GM21825 (cell line): Measurements from ENCODE around the gene MAP1A.

ENCODE experiments used
- ATAC-seq: cut with Tn5 transposase; IDR thresholded peaks from one replicate; pipeline ENCODE4 v1.9.1; 2021; ENCODE audit warnings: mild to moderate bottlenecking, moderate library complexity; ENCODE audit not compliant: unreplicated experiment

Gene MAP1A

GRCh38 chr15:43517354-43518196 lies at the start of gene MAP1A:
Gene MAP1A (plus strand): TSS chr15:43517608. CDS start chr15:43521474, 3,866 bp downstream.
- ATAC-seq, result no peak

- no peak for ATAC-seq
These were observed 47.5 kb upstream of the MAP1A start for GRCh38 chr15:43469867-43470266.

- ATAC-seq, result no peak
These were observed 45.4 kb upstream of the MAP1A start for GRCh38 chr15:43471975-43472374.

GRCh38 chr15:43473885-43474284 lies 43.5 kb upstream of the MAP1A start:
- ATAC-seq, result no peak

DNA sequence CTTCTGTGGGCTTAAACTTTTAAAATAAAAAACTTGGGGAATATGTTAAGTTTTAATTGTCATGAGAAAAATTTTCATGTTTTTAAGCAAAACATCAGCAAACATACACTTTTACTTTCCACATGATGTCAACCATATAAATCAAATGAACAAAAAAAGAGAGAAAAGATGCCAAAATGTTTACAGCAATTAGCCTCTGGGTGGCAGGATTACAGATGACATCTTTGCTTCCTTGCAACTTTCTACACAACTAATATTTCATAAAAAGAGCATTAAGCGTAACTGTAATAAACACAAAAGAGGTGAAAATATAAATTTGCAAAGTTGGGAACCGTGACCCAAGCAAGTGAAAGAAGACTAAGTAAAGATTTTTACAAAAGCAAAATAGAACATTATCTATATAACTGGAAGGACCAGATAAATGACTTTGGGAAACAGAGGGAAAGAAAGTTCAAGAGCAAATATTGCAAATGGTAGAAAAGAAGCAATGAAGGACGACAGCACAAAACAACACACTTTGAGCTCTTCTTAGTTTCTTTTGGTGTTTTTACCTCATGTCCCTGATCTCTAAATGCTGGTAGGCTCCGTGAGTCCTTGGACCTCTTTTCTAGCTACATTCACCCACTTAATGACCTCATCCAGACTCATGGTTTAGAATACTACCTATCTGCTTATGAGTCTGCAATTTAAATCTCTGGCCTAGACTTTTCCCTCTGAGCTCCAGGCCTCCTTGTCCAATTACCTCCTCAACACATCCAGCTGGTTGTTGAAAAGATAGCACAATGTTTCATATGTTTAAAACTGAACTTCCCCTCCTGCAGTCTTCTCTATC lies 33.9 kb upstream of the MAP1A start:
- no peak for ATAC-seq

GRCh38 chr15:43484455-43484854 lies 33.0 kb upstream of the MAP1A start:
- ATAC-seq, result no peak

DNA sequence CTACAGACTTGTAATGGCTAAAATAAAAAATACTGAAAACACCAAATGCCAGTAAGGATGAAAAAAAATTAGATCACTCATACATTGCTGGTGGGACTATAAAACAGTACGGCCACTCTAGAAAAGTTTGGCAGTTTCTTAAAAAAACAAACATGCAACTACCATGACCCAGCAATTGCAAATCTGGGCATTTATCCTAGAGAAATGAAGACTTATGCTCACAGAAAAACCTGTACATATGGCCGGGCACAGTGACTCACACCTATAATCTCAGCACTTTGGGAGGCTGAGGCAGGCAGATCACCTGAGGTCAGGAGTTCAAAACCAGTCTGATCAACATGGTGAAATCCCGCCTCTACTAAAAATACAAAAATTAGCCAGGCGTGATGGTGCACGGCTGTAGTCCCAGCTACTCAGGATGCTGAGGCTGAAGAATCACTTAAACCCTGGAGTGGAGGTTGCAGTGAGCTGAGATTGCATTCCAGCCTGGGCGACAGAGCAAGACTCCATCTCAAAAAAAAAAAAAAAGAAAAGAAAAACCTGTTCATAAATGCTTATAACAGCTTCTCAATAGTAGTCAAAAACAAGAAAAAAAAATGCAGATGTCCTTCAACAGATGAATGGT lies 30.0 kb upstream of the MAP1A start:
- ATAC-seq, result no peak

DNA sequence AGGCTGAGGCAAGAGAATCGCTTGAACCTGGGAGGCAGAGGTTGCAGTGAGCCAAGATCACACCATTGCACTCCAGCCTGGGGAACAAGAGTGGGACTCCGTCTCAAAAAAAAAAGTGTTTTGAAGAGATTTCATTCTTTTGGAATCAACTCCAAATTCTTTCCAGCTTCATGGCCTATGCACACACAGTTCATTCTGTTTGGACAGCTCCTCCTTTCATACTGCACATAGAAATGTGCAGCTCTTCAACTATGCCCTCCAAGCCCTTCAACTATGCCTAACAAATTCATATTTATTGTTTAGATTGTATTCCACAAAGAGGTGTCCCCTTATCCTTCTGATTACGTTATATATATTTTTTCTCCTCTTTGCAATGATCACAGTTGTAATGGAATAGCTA lies 28.6 kb upstream of the MAP1A start:
- ATAC-seq, result no peak

DNA sequence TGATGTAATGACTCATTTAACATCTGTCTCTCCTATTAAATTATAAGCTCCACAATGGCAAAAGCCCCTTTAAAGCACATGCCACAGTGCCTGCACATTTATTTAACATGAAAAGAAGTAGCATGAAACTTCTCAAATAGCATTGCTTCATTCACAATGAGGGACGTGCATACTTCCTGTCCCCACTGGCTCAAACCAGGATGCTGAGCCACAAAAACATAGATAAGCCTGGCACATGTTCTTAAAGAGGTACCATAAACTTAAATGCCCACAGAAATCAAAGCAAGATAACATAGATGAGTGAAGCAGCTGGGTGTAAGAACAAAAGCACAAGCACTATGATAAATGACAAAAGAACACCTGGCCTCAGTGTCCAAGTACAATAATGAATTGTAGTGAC lies 28.2 kb upstream of the MAP1A start:
- ATAC-seq, result no peak

DNA sequence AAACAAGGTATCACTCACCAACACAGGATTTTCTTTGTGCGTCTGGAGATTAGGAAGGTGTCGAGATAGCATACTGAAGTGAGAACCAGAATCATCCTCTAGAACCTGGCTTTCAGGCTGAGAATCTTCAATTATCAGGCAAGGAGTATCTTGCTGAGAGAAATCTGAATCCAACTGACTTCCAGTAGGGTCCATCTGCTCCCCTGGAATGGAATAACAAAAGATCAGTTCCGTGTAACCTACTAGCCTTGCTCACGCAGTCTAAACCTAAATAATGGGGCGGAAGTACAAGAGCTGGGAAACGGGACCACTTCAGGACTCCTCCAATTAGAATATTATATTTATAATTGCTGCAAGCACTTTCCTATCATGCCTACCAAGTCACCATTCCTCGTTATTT lies 25.1 kb upstream of the MAP1A start:
- ATAC-seq, result no peak

GRCh38 chr15:43492673-43493601 lies 24.5 kb upstream of the MAP1A start, which contains the start of gene TP53BP1:
Gene TP53BP1 (minus strand): TSS chr15:43493156. CDS start chr15:43493043, 113 bp downstream.
- peak; percentile 93 for ATAC-seq

DNA sequence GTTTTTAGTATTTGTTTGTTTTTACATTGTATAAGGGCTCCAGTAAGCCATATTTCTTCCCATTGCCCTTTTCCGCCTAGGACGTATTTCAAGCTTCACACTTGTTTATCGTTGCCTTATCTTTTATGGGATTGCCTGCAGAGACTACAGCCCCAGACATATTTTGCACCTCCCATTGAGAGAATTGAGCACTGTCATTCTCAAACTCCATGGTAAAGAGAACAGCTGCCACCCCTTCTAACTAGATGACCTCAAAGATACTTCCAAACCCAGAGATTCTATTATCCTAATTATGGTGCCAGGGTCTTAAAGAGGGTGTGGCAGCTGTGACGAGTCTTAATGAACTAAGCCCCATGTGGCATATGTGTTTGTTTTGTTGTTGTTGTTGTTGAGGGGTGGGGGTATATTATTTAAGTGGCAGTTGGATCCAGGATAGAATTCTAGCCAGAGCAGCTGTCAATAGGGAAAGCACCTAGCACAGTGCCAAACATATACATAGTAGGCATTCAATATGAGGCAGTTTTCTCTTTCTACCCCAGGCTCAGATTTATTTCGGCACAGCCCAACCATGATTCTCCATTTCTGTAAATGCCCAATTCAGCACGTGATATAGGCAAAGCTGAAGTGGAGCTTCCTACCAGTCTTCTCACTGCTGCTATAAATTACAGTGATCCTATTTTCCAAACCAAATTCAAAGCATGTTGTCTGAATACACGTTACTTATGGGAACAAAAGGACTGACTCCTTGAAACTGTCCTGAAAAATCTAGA lies 23.5 kb upstream of the MAP1A start:
- no peak for ATAC-seq

DNA sequence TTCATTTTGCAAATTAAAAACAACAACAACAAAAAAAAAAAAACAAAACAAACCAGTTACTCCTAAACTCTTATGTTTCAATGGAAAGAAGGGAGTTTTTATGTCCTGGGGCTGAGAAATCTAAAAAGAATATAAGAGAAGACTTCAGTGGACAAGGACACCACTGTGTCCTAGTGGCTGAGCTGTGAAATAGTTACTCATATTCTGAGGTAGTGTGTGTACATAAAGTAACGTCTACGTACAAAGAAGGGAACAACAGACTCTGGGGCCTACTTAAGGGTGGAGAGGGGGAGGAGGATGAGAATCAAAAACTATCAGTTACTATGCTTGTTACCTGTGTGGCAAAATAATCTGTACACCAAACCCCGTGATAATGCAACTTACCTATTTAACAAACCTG lies 18.4 kb upstream of the MAP1A start:
- no peak for ATAC-seq

GRCh38 chr15:43499635-43500034 lies 17.8 kb upstream of the MAP1A start:
- no peak for ATAC-seq

- ATAC-seq, result no peak
These were observed 11.7 kb upstream of the MAP1A start for GRCh38 chr15:43505738-43506137.

DNA sequence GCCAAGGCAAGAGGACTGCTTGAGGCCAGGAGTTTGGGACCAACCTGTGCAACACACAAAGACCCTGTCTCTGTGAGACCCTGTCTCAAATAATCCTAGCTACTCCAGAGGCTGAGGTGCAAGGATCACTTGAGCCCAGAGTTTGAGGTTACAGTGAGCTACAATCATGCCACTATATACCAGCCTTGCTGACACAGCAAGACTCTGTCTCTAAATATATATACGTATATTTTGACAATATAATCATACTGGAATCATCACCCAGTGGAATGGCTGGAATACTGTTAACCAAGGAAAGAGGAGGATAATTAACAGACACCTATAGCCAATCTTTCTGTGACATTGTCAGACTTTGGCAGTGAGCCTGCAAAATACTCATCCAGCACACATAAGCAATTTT lies 9.0 kb upstream of the MAP1A start:
- no peak for ATAC-seq

DNA sequence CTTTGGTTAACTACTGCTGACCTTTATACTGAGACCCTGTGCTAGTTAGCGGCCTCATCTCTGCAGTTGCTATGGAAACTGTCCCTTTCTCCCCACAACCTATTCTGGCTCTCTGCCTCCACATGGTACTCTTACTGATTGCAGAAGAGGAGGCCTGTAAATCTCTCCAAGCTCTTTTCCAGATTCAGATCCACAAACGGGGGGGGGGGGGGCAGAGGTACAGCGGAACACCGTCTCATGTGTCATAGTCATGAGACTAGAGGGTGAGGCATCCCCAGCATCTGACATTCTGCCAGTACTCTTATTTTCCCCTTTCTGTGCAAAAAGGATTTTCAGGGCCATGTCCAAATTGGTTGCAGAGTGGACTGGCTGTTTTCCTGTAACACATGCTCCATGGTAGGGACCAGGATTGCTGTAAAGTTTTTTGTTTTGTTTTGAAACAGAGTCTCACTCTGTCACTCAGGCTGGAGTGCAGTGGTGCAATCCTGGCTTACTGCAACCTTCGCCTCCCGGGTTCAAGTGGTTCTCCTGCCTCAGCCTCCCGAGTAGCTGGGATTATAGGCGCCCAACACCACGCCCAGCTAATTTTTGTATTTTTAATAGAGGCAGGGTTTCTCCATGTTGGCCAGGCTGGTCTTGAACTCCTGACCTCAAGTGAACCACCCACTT lies 8.3 kb upstream of the MAP1A start:
- no peak for ATAC-seq

DNA sequence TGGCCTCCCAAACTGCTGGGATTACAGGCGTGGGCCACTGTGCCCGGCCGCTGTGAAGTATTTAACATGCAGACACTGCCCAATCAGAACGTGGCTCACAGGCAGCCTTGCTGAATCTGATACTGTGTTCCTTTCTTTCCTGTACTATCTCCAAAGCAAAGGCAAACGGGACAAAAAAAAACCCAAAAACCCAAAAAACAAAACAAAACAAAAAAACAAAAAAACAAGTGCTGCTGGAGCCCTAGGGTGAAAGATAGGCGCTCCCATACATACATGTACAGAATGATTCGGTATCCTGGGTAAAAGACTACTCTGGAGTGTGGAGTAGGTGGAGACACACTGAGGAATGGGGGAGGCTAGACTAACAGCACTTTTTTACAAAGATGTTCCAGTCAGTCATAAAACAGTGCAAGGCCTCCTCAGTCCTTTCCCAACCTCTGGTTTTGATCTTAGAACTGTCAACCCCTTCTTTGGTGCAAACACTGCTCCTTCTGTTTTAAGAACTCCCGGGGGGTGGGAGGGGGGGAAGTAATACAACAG lies 7.7 kb upstream of the MAP1A start:
- ATAC-seq, result no peak
